Measurements from ENCODE around the gene ISYNA1. TPM values are rescaled to one million over a fixed set of nuclear protein-coding genes. Genes with fewer than 3 reads are reported as not detected.

The ISYNA1 gene
- total RNA-seq, 4 donors from 2014 or later = 15.8 to 38.9 (median 26.2) TPM

GRCh38 chr19:18469069-18469846 lies 31.3 kb upstream of the ISYNA1 start:
- 76% methylated on average over 14 of the region's 28 CpGs for WGBS
- TF ChIP-seq CTCF (IDR thresholded peaks at IDR 0.05) (peak; percentile 56 to 80 (median 59)), EP300 (IDR thresholded peaks at IDR 0.05) (no peak), POLR2AphosphoS5 (IDR thresholded peaks at IDR 0.05) (no peak)
- H3K27ac ChIP-seq (replicated peaks in 1 of 4) = peak overlapping the region in 3 of 4 donors; percentile 5 to 21 (median 20)
- peaks cover 69 to 91% (median 84%) of the 10 kb centered on the region in 4 donors for H3K4me1 ChIP-seq
- no peak overlapping the region for H3K4me3 ChIP-seq
- H3K36me3 ChIP-seq = peaks cover 4 to 33% (median 25%) of the 10 kb centered on the region in 4 donors
- no peaks in the 10 kb centered on the region for H3K9me3 ChIP-seq
- no peak for DNase-seq (ENCODE audit: extremely low spot score)
- intact Hi-C loops (cut with DNase I) = no loop called here
- H3K27me3 ChIP-seq = no peaks in the 10 kb centered on the region

GRCh38 chr19:18468517-18468916 lies 30.6 kb upstream of the ISYNA1 start:
- no peak for DNase-seq (ENCODE audit: extremely low spot score)
- H3K27ac ChIP-seq (replicated peaks in 1 of 4) = peak overlapping the region in 1 of 4 donors; percentile 20
- no peak overlapping the region for H3K4me3 ChIP-seq
- H3K9me3 ChIP-seq = no peaks in the 10 kb centered on the region
- peaks cover 4 to 39% (median 25%) of the 10 kb centered on the region in 4 donors for H3K36me3 ChIP-seq
- no peaks in the 10 kb centered on the region for H3K27me3 ChIP-seq
- no peak for TF ChIP-seq POLR2A (IDR thresholded peaks at IDR 0.05; ENCODE audit: low read depth)
- no peak for TF ChIP-seq EP300 (IDR thresholded peaks at IDR 0.05)
- no peak for TF ChIP-seq CTCF (IDR thresholded peaks at IDR 0.05)
- TF ChIP-seq POLR2AphosphoS5 (IDR thresholded peaks at IDR 0.05) = no peak
- intact Hi-C loops (cut with DNase I) = no loop called here
- H3K4me1 ChIP-seq = peaks cover 71 to 91% (median 84%) of the 10 kb centered on the region in 4 donors
- WGBS = 74% methylated on average over 3 of the region's 3 CpGs

GRCh38 chr19:18467978-18468377 lies 30.0 kb upstream of the ISYNA1 start:
- Histone ChIP-seq H3K4me1 (peaks cover 66 to 91% (median 84%) of the 10 kb centered on the region in 4 donors), H3K27ac (replicated peaks in 1 of 4) (peak overlapping the region in 1 of 4 donors; percentile 20), H3K9me3 (no peaks in the 10 kb centered on the region), H3K4me3 (no peak overlapping the region), H3K27me3 (no peaks in the 10 kb centered on the region), H3K36me3 (peaks cover 4 to 40% (median 25%) of the 10 kb centered on the region in 4 donors)
- intact Hi-C loops (cut with DNase I) = no loop called here
- DNase-seq (ENCODE audit: extremely low spot score) = no peak
- 85% methylated on average over 3 of the region's 3 CpGs for WGBS
- no peak for TF ChIP-seq EP300 (IDR thresholded peaks at IDR 0.05)
- no peak for TF ChIP-seq POLR2AphosphoS5 (IDR thresholded peaks at IDR 0.05)
- no peak for TF ChIP-seq POLR2A (IDR thresholded peaks at IDR 0.05; ENCODE audit: low read depth)

GRCh38 chr19:18466354-18466753 lies 28.4 kb upstream of the ISYNA1 start:
- TF ChIP-seq CTCF (IDR thresholded peaks at IDR 0.05) = no peak
- no peak for TF ChIP-seq POLR2A (IDR thresholded peaks at IDR 0.05; ENCODE audit: low read depth)
- no peak for TF ChIP-seq POLR2AphosphoS5 (IDR thresholded peaks at IDR 0.05)
- TF ChIP-seq EP300 (IDR thresholded peaks at IDR 0.05) = no peak
- Histone ChIP-seq H3K4me1 (peaks cover 77 to 97% (median 93%) of the 10 kb centered on the region in 4 donors), H3K9me3 (no peaks in the 10 kb centered on the region), H3K27me3 (no peaks in the 10 kb centered on the region), H3K4me3 (no peak overlapping the region), H3K36me3 (peaks cover 4 to 35% (median 18%) of the 10 kb centered on the region in 4 donors), H3K27ac (replicated peaks in 1 of 4) (peak overlapping the region; percentile 77 to 91 (median 88))
- no peak for DNase-seq (ENCODE audit: extremely low spot score)
- intact Hi-C loops (cut with DNase I) = no loop called here
- WGBS = 93% methylated on average over 5 of the region's 11 CpGs

GRCh38 chr19:18465964-18466339 lies 28.0 kb upstream of the ISYNA1 start:
- Histone ChIP-seq H3K36me3 (peaks cover 4 to 35% (median 19%) of the 10 kb centered on the region in 4 donors), H3K27ac (replicated peaks in 1 of 4) (peak overlapping the region; percentile 77 to 91 (median 88)), H3K4me1 (peaks cover 81 to 97% (median 96%) of the 10 kb centered on the region in 4 donors), H3K9me3 (no peaks in the 10 kb centered on the region), H3K4me3 (no peak overlapping the region), H3K27me3 (no peaks in the 10 kb centered on the region)
- TF ChIP-seq POLR2AphosphoS5 (IDR thresholded peaks at IDR 0.05) = no peak
- no peak for TF ChIP-seq CTCF (IDR thresholded peaks at IDR 0.05)
- no peak for TF ChIP-seq POLR2A (IDR thresholded peaks at IDR 0.05; ENCODE audit: low read depth)
- TF ChIP-seq EP300 (IDR thresholded peaks at IDR 0.05) = no peak
- intact Hi-C loops (cut with DNase I) = no loop called here
- DNase-seq (ENCODE audit: extremely low spot score) = no peak
- WGBS = 95% methylated on average over 5 of the region's 6 CpGs

Measured in esophagus muscularis mucosa (tissue), 4 donors.